Upper lobe of left lung (tissue), 4 donors: ENCODE data around the gene DOCK1.

ENCODE experiments used
- CTCF ChIP-seq, 6 experiments: fragments of 450-650 bp in 4 of 6; fragments of 200-600 bp in 2 of 6; sonication (generic) in 2 of 6; IDR thresholded peaks; one replicate each; pipeline ENCODE4 v1.5.1; 2016 to 2019; ENCODE audit warnings: antibody characterized with exemption in 6 of 6
- EP300 ChIP-seq, 4 donors: sonication (generic); formaldehyde crosslinking; IDR thresholded peaks; one replicate each; pipeline ENCODE4 v1.5.1; 2017; ENCODE audit warnings: antibody characterized with exemption in 4 of 4, control low read depth in 2 of 4
- POLR2A ChIP-seq, 4 donors: fragments of 450-650 bp; IDR thresholded peaks; one replicate each; pipeline ENCODE4 v1.5.1; 2016 to 2017; ENCODE audit warnings: antibody characterized with exemption in 4 of 4, mild to moderate bottlenecking in 2 of 4
- POLR2AphosphoS5 ChIP-seq, 2 donors: sonication (generic); formaldehyde crosslinking; IDR thresholded peaks; one replicate each; pipeline ENCODE4 v1.5.1; 2017; ENCODE audit warnings: antibody characterized with exemption in 2 of 2

DNA sequence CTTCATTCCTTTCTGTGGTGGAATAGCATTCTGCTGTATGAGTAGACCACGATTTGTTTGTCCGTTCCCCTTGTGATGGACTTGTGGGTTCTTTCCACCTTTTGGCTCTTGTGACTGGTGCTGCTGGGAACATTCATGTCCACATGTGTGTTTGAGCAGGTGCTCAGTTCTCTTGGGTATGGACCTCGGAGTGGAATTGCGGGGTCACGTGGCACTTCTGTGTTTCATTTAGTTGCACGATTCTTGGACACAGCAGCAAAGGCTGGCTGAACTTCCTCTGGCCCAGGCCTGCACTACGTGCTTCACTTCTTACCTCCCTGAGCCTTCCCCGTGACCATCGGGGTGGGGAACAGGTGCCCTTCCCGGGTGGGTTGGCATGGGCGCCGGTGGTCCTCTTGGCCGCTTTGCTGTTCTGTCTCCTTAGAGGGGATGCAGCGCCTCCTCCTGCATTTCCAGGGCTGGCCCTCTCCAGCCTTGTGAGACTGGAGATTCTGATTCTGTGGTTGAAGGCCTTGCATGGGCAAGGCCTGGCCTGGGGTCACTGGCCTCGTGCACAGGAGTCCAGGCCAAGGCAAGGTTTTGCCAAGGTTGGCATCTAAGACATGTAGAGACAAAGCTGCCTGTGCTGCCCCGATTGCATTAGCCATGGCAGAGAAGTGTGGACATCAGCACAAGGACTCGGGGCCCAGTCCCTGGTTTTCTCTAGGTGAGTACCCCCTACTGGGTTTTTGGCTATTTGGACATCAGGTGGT lies 25.1 kb downstream of the DOCK1 start:
- no peak for TF ChIP-seq CTCF (IDR thresholded peaks at IDR 0.05)
- no peak for TF ChIP-seq POLR2AphosphoS5 (IDR thresholded peaks at IDR 0.05)
- no peak for TF ChIP-seq EP300 (IDR thresholded peaks at IDR 0.05)
- no peak for TF ChIP-seq POLR2A (IDR thresholded peaks at IDR 0.05)
